Measurements from ENCODE around the gene OVCA2.

- TF ChIP-seq EP300 (IDR thresholded peaks at IDR 0.05; ENCODE audit: low read depth) (no peak), CTCF (IDR thresholded peaks at IDR 0.05) (no peak)
These were observed 35.2 kb downstream of the OVCA2 start for GRCh38 chr17:2077040-2077439.

Data from transverse colon (tissue), 3 donors.